ENCODE data around the gene RAB27A. TPM values are rescaled to one million over a fixed set of nuclear protein-coding genes. Genes with fewer than 3 reads are reported as not detected.

Gene RAB27A
- total and polyA plus RNA-seq, 2 experiments from 2014 or later = 3.2 to 5.8 TPM

DNA sequence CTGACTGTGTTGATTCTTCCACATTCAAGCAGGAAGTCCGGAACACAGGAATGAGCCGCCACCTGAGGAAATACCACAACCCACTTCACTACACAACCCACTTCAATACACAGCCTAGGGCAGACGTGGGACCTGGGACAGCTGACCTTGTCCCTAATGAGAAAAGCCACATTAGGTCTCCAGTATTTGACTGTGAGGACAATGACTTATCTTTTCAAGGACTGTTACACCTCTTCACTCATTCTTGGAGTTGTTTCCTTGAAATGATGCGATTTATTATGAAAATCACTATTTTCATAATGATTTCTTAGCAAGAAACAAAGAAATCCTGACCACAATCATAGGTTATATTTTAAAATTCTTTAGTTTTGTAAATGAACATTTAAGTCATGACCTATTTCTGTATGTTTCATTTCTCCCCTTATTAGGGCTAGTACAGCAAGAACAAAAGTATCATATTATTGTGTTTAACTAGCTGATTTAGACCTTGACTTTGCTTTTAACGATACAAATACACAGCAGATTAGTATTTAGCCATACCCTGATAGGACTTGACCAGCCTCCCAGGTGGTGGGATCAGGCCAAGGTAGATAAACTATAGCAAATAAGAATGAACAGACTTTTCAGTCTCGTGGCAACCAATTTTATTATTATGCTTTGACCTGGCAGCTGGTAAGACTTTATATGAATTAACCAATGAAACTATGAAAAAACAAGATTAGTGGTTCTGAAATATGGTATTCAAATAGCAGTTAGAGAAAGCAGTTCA, 6.0 kb downstream of the RAB27A start (continued):
- TF ChIP-seq, protein P1, sequence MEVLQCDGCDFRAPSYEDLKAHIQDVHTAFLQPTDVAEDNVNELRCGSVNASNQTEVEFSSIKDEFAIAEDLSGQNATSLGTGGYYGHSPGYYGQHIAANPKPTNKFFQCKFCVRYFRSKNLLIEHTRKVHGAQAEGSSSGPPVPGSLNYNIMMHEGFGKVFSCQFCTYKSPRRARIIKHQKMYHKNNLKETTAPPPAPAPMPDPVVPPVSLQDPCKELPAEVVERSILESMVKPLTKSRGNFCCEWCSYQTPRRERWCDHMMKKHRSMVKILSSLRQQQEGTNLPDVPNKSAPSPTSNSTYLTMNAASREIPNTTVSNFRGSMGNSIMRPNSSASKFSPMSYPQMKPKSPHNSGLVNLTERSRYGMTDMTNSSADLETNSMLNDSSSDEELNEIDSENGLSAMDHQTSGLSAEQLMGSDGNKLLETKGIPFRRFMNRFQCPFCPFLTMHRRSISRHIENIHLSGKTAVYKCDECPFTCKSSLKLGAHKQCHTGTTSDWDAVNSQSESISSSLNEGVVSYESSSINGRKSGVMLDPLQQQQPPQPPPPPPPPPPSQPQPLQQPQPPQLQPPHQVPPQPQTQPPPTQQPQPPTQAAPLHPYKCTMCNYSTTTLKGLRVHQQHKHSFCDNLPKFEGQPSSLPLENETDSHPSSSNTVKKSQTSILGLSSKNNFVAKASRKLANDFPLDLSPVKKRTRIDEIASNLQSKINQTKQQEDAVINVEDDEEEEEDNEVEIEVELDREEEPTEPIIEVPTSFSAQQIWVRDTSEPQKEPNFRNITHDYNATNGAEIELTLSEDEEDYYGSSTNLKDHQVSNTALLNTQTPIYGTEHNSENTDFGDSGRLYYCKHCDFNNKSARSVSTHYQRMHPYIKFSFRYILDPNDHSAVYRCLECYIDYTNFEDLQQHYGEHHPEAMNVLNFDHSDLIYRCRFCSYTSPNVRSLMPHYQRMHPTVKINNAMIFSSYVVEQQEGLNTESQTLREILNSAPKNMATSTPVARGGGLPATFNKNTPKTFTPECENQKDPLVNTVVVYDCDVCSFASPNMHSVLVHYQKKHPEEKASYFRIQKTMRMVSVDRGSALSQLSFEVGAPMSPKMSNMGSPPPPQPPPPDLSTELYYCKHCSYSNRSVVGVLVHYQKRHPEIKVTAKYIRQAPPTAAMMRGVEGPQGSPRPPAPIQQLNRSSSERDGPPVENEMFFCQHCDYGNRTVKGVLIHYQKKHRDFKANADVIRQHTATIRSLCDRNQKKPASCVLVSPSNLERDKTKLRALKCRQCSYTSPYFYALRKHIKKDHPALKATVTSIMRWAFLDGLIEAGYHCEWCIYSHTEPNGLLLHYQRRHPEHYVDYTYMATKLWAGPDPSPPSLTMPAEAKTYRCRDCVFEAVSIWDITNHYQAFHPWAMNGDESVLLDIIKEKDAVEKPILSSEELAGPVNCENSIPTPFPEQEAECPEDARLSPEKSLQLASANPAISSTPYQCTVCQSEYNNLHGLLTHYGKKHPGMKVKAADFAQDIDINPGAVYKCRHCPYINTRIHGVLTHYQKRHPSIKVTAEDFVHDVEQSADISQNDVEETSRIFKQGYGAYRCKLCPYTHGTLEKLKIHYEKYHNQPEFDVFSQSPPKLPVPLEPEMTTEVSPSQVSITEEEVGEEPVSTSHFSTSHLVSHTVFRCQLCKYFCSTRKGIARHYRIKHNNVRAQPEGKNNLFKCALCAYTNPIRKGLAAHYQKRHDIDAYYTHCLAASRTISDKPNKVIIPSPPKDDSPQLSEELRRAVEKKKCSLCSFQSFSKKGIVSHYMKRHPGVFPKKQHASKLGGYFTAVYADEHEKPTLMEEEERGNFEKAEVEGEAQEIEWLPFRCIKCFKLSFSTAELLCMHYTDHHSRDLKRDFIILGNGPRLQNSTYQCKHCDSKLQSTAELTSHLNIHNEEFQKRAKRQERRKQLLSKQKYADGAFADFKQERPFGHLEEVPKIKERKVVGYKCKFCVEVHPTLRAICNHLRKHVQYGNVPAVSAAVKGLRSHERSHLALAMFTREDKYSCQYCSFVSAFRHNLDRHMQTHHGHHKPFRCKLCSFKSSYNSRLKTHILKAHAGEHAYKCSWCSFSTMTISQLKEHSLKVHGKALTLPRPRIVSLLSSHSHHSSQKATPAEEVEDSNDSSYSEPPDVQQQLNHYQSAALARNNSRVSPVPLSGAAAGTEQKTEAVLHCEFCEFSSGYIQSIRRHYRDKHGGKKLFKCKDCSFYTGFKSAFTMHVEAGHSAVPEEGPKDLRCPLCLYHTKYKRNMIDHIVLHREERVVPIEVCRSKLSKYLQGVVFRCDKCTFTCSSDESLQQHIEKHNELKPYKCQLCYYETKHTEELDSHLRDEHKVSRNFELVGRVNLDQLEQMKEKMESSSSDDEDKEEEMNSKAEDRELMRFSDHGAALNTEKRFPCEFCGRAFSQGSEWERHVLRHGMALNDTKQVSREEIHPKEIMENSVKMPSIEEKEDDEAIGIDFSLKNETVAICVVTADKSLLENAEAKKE (CRISPR knock-in tag; IDR thresholded peaks at IDR 0.05) = no peak
- TF ChIP-seq EZH2 (IDR thresholded peaks at IDR 0.05; ENCODE audit: low read depth, unreplicated experiment) (no peak), POLR2AphosphoS5 (IDR thresholded peaks at IDR 0.05; ENCODE audit: low read depth) (no peak), CREB1 (CRISPR knock-in tag; IDR thresholded peaks at IDR 0.05; ENCODE audit: low read depth) (no peak)

DNA sequence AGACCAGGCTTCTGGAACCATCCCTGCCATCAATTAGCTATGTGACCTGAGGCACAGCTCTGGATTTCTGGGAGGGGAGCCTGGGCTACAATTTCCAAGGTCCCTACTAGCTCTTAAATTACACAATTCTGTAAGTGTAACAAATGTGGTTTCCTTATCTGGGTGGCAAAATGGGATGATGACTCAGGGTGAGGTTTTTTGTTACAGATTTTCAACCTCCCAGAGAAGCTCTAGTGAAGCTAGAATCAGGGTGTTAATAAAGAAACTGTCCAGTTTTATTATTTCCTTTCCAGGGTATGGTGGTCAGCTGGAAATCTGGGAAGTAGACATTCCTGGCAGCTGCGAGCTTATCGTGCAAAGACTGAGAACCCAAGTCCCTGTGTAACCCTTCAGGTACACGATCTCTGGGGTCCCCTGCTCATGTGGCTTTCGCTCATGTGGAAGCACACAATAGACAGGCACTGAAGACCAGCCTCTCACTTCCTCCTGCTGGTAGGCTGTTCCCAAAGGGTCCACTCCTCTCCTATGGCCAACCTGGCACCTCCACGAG, 7.3 kb downstream of the RAB27A start:
- Histone ChIP-seq H3F3A (replicated peaks; ENCODE audit: low read depth) (no peaks in the 10 kb centered on the region), H2AFZ (no peak overlapping the region), H4K20me1 (replicated peaks; ENCODE audit: insufficient read depth) (no peaks in the 10 kb centered on the region), H3K36me3 (ENCODE audit: insufficient read depth) (no peaks in the 10 kb centered on the region), H3K4me3 (no peak overlapping the region), H3K9me2 (ENCODE audit: insufficient read depth) (no peaks in the 10 kb centered on the region), H3K27me3 (ENCODE audit: insufficient read depth) (no peaks in the 10 kb centered on the region), H3K4me2 (no peak overlapping the region), H3K27ac (ENCODE audit: low read depth) (no peak overlapping the region), H3K4me1 (ENCODE audit: insufficient read depth) (no peaks in the 10 kb centered on the region), H3K79me2 (replicated peaks; ENCODE audit: insufficient read depth) (no peaks in the 10 kb centered on the region)
- H3K27me3 Mint-ChIP-seq (ENCODE audit: insufficient read depth, low read depth, poor library complexity) = no peaks in the 10 kb centered on the region
- H3K4me3 Mint-ChIP-seq = no peak overlapping the region
- DNase-seq (ENCODE audit: low spot score) (no peak), ATAC-seq (no peak)
- no peaks in the 10 kb centered on the region for H3K9me3 Mint-ChIP-seq
- H3K27ac Mint-ChIP-seq = no peak overlapping the region
- no peaks in the 10 kb centered on the region for H3K36me3 Mint-ChIP-seq (ENCODE audit: low read depth)
- H3K4me1 Mint-ChIP-seq = peaks cover 6% of the 10 kb centered on the region
- TF ChIP-seq ZNF114 (CRISPR knock-in tag; IDR thresholded peaks at IDR 0.05) (no peak), JUNB (IDR thresholded peaks at IDR 0.05; ENCODE audit: unreplicated experiment) (no peak), EZH2 (IDR thresholded peaks at IDR 0.05; ENCODE audit: low read depth, unreplicated experiment) (no peak), POLR2AphosphoS5 (IDR thresholded peaks at IDR 0.05; ENCODE audit: low read depth) (no peak), NANOG (IDR thresholded peaks at IDR 0.05; ENCODE audit: borderline replicate concordance) (no peak), ZNF331 (CRISPR knock-in tag; IDR thresholded peaks at IDR 0.05; ENCODE audit: low read depth) (no peak), EZH2phosphoT487 (IDR thresholded peaks at IDR 0.05; ENCODE audit: unreplicated experiment) (no peak), CREB1 (CRISPR knock-in tag; IDR thresholded peaks at IDR 0.05; ENCODE audit: low read depth) (no peak)
- TF ChIP-seq, protein P2, sequence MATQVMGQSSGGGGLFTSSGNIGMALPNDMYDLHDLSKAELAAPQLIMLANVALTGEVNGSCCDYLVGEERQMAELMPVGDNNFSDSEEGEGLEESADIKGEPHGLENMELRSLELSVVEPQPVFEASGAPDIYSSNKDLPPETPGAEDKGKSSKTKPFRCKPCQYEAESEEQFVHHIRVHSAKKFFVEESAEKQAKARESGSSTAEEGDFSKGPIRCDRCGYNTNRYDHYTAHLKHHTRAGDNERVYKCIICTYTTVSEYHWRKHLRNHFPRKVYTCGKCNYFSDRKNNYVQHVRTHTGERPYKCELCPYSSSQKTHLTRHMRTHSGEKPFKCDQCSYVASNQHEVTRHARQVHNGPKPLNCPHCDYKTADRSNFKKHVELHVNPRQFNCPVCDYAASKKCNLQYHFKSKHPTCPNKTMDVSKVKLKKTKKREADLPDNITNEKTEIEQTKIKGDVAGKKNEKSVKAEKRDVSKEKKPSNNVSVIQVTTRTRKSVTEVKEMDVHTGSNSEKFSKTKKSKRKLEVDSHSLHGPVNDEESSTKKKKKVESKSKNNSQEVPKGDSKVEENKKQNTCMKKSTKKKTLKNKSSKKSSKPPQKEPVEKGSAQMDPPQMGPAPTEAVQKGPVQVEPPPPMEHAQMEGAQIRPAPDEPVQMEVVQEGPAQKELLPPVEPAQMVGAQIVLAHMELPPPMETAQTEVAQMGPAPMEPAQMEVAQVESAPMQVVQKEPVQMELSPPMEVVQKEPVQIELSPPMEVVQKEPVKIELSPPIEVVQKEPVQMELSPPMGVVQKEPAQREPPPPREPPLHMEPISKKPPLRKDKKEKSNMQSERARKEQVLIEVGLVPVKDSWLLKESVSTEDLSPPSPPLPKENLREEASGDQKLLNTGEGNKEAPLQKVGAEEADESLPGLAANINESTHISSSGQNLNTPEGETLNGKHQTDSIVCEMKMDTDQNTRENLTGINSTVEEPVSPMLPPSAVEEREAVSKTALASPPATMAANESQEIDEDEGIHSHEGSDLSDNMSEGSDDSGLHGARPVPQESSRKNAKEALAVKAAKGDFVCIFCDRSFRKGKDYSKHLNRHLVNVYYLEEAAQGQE (IDR thresholded peaks at IDR 0.05; ENCODE audit: unreplicated experiment) = no peak
- TF ChIP-seq, protein P3, sequence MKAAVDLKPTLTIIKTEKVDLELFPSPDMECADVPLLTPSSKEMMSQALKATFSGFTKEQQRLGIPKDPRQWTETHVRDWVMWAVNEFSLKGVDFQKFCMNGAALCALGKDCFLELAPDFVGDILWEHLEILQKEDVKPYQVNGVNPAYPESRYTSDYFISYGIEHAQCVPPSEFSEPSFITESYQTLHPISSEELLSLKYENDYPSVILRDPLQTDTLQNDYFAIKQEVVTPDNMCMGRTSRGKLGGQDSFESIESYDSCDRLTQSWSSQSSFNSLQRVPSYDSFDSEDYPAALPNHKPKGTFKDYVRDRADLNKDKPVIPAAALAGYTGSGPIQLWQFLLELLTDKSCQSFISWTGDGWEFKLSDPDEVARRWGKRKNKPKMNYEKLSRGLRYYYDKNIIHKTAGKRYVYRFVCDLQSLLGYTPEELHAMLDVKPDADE (IDR thresholded peaks at IDR 0.05) = no peak
